ENCODE data around the gene KLHDC10.
A peak's percentile ranks its signal among the peaks of the same experiment; 100 is the strongest.
"Not testable (repeated sequence)": the region's sequence is repeated elsewhere in the genome, so short reads cannot be mapped to it uniquely, and the experiment has no call there.

KLHDC10 gene

GRCh38 chr7:130142654-130143333 is 72.5 kb downstream of the KLHDC10 start:
- DNase-seq, result no peak

DNA sequence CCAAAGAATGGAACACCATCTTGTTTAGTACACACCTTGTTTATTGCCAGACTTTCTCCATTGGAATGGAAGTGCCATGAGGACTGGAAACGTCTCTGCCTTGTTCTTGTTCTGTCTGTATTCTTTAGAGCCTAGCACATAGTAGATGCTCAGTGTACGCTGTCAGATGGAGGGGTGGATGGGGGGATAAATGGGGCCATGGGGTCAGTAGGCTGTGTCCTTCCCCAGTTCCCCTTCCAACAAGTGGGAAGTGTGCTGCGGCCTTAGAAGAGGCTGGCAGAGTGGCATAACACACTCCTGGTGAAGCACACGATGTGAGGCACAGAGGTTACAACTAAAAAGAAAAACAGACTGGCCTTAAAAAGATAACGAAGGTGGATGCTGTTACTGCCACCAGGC is 73.0 kb downstream of the KLHDC10 start:
- no peak for DNase-seq

DNA sequence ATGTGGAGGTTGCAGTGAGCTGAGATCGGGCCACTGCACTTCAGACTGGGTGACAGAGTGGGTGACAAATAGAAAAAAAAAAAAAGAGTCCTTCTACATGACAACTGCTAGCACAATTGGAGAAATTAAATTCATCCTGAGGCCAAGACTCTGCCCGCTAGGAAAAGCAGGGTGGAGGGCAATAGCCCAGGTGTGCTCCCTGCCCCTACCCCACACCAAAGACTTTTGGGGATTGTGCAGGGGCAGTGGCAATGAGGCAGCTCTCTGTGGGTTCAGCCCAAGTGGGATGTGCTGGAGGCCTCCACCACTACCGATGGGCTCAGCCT is 73.6 kb downstream of the KLHDC10 start:
- no peak for DNase-seq

DNA sequence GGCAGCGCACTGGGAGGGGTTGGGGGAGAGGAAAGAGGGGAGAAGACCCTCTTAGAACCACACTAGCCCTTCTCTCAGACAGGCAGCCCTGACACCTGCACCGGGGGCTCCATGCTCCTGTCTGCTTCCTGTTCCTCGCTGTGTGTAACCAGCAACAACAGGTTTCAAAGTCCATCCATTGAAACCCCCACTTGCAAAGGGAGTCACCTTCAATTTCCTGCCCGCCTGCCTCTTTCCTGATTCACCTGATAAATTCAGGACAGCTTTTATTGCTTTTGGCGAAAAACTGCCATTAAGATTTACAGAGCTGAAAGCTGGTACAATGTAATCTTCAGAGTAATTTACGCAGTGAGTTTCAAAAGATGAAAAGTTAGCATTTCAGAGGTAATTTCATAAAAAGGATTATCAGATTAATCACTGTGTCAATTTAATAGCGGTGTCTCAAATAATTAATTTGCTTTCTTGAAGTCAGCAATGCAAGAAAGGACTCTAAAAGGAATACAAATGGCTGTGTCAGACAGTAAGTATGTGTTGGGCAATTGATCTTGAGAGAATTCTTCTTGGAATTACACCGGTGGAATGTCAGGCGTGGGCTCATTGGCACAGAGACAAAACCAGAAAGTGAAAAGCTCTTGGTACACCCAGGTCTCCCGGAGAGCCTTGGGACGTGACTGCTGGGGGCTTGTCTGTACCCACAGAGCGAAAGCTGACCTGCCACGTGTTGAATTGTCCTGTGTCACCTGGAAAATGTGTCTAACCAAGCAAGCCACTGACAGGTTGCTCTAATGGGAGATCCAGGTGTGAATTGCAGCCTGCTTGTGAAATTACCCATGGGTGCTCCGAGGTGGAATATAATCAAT is 74.2 kb downstream of the KLHDC10 start:
- no peak for DNase-seq

DNA sequence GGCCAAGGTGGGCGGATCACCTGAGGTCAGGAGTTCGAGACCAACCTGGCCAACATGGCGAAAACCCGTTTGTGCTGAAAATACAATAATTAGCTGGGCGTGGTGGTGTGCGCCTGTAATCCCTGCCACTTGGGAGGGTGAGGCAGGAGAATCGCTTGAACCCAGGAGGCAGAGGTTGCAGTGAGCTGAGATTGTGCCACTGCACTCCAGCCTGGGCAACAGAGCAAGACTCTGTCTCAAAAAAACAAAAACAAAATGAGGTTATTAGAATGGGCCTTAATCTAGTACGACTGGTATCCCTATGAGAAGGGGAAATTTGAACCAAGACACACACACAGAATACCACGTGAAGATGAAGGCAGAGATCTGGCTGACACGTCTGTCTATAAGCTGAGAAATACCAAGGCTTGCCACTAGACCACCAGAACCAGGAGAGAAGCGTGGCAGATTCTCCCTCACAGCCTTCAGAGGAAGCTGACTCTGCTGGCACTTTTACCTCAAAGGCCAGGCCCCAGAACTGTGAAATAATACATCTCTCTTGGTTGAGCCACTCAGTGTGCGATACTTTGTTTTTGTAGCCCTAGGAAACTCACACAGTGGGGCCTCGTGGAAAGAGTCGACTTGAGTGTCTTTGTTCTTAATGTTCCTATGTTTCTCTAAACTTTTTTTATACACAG is 75.2 kb downstream of the KLHDC10 start:
- DNase-seq, result no peak

- not testable (repeated sequence) for DNase-seq
These were observed 75.8 kb downstream of the KLHDC10 start for GRCh38 chr7:130146142-130146541.

DNA sequence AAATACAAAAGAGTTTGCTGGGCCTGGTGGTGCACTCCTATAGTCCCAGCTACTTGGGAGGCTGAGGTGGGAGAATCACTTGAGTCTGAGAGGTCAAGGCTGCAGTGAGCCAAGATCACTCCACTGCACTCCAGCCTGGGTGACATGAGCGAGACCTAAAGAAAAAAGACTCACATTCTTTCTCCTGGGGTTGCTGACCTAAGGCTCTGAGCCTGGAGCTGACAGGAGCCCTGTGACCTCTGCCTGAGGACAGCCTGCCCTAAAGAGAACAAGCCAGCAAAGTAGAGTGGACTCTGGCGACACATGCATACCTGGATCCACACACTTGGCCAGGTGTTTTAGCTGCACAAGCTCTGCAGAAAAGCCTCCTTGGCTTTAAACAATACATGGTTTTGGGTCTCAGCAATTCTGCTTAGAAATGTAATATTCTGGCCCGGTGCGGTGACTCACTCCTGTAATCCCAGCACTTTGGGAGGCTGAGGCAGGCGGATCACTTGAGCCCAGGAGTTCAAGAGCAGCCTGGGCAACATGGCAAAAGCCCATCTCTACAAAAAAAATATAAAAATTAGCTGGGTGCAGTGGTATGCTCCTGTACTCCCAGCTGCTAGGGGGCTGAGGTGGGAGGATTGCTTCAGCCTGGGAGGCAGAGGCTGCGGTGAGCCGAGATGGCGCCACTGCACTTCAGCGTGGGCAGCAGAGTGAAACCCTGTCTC is 76.5 kb downstream of the KLHDC10 start:
- DNase-seq, result no peak

- no peak for DNase-seq
These were observed 77.5 kb downstream of the KLHDC10 start for GRCh38 chr7:130147710-130148325.

- no peak for DNase-seq
These were observed 78.2 kb downstream of the KLHDC10 start for GRCh38 chr7:130148561-130148960.

- DNase-seq, result no peak
These were observed 79.2 kb downstream of the KLHDC10 start for GRCh38 chr7:130149281-130150139.

GRCh38 chr7:130150587-130150986 is 80.3 kb downstream of the KLHDC10 start:
- no peak for DNase-seq

DNA sequence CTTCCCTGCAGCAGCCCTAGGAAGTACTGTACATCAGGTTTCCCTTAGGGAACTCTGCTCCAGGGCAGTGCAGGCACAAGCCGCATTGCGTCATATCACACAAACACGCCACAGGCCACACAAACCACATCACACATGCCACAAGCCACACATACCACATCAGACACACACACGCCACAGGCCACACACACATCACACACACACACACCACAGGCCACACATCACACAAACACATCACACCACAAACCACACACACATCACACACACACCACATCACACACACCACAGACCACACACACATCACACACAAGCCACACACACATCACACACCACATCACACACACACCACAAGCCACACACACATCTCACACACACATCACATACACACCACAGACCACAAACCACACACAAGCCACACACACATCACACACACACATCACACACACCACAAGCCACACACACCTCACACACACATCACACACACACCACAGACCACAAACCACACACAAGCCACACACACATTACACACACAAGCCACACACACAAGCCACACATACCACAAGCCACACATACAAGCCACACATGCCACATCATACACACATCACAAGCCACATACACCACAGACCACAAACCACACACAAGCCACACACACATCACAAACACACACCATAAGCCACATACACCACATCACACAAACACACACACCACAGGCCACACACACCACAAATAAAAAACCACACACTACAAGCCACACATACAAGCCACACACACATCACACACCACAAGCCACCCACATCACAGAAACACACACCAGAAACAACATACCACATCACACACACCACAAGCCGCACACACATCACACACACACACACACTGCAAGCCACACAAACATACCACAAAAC is 81.5 kb downstream of the KLHDC10 start:
- DNase-seq, result peak; percentile 29

DNA sequence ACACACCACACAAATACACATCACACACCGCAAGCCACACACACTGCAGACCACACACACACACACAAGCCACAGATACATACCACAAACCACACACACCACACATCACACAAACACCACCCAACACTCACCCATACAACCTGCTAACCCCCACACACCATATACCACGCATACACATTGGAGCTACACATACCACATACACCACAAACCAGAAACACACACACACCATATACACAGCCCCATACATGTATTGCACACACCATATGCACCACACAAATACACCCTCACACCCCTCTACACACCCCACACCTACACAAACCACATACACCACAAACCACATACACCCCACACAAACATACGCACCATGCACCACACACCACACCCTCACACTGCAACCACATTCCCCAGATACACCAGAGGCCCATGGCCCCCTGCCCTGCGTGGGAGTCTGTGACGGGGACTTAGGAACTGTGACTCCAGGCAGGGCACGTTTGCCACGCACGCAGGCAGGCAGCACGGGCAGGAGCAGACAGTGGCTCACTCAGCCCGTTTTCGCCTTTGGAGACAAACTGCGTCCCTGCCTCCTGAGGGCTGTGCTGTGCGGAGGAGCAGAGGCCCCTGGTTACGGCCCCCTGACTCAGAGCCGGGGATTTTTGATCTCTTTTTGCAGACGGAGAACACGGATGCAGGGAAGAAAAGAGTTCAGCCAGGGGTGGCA is 82.3 kb downstream of the KLHDC10 start:
- no peak for DNase-seq

DNA sequence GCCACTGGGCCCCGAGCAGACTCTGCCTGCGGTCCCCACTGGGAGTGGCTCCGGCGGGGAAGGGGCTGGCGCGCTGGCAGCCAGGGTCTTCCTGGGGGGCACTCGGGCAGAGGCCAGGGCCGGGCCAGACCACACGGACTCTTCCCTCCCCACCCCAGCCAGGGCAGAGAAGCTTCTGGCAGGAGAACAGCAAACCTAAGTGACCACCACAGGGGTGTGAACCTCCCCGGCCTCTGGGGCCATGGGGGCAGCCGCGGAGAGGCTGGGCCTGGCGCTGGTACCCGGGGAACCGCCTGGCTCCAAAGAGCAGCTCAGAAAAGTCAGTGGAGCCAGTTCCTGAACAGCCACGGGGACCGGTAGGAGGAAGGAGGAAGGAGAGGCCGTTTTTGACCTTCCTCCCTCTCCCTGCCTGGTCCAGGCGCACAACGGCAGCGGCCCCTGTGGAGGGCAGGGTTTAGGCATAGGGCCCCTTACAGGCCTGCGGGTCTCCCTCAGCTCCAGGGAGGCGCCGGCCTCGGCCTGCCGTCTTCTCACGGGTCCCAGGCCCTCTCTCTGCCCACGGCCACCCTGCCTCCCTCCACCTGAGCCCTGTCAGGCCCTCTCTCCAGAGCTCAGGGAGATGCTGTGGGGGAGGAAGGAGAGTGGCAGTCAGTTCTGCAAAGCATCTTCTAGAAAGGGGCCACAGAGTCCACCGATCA is 83.0 kb downstream of the KLHDC10 start:
- no peak for DNase-seq

GRCh38 chr7:130154131-130154500 is 83.8 kb downstream of the KLHDC10 start:
- DNase-seq, result no peak

DNA sequence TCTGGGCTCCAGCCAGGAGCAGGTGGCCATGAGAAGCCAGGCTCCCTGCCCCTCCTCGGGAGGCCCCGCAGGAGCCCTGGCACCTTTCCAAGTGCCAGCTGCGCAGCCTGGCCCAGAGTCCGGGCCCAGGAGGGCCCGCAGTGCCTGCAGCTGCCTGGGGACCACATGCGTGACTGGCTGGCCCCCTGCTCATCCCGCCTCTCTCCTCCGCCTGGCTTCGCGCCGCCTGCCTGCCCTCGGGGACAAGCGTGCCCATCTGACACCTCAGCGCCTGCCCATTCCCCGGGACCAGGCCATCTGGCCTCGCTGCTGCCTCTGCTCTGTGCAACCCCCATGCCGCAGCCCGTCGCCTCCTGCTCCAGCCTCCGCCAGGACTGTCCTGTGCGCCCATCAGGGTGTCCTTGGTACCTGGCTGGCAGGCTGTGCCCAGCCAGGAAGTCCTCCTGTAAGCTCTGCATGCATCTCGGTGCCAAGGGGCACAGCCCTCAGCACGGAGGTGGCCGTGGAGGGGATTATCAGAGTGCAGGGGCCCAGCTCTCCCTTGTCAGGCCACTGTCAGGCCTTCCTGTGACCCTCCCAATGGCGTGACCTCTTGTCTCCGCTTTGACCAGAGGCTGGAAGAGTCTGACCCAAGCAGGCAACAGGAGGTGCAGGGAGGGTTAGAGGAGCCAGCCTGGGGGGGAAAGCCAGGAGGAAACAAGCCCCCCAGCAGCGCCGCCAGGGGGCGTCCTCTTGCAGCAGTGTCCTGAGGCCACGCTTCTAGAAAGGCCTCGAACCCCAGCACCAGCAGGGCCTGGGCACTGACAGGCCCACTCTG is 84.4 kb downstream of the KLHDC10 start:
- DNase-seq, result no peak

DNA sequence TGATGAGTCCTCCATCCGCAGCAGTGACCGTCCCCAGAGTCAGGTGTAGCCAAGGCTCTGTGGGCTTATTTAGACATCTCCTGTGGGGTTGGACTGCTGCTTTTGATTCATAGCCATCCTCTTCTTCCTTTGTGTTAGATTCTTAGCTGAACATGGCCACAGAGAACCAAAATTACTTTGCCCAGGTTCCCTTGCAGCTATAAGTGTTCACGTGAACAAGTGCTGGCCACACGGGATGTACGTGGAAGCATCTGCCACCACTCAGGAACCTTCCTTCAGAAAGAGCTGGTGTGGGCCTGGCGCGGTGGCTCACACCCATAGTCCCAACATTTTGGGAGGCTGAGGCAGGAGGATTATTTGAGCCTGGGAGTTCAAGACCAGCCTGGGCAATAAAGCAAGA is 85.8 kb downstream of the KLHDC10 start:
- no peak for DNase-seq

- no peak for DNase-seq
These were observed 87.4 kb downstream of the KLHDC10 start for GRCh38 chr7:130157700-130158099.

All from T-helper 9 cell (primary cell).